ENCODE measurements around the gene APRT.

APRT gene

DNA sequence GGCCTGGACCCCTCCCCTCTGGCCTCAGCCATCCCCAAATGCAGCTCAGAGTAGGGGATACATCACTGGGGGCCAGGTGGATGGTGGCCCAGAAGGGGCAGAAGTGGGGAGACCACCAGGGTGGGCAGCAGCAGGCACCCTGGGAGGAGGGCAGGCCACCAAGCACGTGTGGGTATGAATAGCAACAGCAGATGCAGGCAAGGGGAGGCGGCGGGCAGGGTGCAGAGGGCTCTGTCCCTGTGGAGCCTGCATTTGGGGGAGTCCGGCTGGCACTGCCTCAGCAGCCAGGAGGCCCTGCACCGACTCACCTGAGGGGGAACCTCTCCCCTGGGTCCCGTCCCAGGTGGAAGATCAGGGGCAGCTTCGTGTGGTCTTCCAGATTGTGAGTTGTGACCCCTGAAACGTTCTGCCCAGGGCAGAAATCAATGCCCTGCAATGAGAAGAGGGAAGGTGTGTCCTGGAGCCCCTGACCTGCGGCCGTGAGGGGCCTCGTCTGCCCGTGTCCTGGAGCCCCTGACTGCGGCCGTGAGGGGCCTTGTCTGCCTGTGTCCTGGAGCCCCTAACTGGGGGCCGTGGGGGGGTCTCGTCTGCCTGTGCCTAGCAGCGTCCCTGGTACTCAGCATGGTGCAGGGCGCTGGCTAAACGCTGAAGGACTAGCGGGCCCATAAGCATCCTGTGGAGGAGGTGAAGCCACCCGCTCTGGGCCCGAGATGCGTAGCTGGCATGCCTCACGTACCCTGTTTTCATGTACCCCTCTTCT lies 10.7 kb upstream of the APRT start:
- DNase-seq (ENCODE audit: low read depth) = no peak

DNA sequence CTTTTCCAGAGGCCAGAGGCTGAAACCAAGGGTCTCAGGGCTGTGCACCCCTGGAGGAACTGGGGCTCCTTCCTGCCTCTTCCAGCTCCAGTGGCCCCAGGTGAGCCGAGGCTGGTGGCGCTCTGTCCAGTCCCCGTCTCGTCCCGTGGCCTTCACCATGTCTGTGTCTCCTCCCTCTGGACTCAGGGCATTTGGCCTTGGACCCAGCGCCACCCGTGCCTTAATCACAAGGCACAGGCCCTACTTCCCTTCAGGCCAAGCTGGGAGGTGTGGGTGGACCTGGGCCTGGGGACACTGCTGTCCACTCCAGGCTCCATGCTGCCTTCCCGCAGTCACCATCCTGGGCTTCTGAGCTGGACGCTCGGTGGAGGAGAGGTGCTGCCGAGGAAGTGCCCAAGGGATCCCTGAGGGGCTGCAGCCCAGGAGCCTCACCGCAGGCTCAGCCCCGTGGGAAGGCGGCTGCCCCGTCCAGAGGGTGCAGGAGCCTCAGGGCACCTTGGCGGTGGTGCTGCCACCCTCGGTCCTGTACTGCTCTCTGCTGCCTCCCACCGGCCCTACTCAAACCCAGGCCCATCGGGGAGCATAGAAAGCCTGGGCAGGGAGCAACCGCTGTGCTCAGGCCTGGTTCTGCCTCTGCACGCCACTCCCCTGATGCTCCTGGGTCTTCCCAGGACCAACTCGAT lies 9.6 kb upstream of the APRT start:
- DNase-seq (ENCODE audit: low read depth) = no peak

DNA sequence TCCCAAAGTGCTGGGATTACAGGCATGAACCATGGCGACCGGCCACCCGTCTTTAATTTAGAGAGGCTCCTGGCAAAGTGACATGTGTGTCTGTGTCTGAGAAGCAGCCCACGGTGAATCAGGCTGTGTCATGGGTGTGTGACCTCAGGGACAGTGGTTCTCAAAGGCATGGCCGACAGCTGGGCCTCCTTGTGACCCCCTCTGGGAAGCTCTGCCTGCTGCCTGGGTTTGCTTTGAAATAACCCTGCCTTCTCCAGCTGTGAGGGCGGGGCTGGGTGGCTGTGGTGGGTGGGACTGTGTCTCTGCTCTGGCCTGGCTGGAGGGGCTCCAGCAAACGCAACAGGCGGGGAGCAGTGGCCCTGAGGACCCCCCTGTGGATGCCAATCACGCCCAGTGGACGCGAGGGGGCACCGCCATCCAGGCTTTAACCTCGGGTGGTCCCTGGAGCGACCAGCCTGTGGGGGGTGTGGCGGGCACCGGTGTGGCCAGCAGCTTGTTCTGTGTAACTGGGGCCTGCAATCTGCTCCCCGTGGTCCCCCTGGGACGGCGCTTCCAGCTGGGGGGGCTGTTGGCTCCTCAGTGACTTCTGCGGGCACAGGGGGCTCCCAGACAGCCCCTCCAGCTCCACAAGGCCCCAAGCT lies 8.8 kb upstream of the APRT start:
- no peak for DNase-seq (ENCODE audit: low read depth)

DNA sequence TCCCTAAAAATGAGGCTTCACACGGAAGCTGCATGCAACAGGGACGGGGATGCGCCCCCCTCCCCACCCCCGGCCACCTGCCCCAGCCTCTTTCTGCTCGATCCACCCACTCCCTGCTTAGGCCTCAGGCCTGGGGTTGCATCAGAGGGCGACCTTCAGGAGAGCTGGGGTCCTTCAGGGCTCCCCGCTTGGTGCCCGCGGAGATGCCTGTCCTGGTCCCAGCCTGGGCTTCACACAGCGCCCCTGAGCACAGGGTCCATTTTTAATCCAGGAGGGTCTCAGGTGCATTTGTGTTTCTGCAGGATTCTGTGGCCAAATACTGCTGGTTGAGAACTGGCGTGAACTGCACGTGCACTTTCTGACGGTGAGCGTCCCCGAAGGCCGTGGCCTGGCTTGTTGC lies 7.4 kb upstream of the APRT start:
- DNase-seq (ENCODE audit: low read depth) = no peak

DNA sequence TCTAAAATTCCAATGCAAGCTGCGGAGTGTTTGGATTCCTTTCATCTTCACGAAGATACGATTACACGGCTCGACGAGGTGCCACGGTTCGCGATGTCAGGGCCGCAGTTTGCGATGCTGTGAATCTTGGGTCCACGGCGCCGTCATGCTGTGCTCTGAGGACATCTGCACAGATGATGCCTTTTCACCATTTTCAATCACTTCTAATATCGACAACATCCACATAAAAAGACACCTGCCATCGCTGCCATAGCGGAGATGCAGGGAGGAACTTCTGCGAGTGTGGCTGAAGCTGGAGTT lies 6.8 kb upstream of the APRT start:
- no peak for DNase-seq (ENCODE audit: low read depth)

DNA sequence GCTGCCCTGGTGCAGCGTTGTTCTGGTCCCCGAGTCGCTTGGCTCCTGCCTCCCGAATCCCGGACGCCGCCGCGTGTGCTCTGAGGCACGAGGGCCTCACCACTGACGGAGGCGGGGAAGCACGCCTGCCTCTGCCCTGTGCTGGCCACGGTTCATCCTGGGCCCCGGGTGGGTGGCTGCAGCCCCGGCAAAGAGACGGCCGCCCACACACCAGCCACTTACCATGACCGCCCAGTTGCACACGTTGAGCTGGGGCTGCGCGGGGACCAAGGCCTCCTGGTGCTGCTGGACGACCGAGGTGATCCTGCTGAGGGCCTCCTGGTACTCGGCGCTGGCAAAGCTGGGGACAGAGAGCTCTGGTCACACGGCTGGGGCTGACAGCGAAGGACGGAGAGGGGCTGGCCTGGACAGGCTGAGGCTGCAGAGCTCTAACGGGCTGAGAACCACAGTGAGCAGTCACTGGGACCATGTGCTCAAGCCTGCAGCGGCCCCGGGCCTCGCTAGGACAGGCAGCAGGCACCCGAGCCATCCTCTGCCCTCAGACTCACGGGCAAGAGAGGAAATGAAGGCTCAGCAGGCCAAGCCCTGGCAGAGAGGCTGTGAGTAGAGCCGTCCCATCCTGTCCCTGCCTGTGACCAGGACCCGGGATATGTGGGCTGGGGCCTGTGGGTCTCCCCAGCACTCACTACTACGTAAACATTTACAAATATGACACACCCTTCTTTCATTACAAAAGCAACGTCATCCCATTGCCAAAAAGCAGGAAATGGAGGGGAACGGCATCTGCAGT lies 6.3 kb upstream of the APRT start:
- DNase-seq (ENCODE audit: low read depth) = peak; percentile 34

DNA sequence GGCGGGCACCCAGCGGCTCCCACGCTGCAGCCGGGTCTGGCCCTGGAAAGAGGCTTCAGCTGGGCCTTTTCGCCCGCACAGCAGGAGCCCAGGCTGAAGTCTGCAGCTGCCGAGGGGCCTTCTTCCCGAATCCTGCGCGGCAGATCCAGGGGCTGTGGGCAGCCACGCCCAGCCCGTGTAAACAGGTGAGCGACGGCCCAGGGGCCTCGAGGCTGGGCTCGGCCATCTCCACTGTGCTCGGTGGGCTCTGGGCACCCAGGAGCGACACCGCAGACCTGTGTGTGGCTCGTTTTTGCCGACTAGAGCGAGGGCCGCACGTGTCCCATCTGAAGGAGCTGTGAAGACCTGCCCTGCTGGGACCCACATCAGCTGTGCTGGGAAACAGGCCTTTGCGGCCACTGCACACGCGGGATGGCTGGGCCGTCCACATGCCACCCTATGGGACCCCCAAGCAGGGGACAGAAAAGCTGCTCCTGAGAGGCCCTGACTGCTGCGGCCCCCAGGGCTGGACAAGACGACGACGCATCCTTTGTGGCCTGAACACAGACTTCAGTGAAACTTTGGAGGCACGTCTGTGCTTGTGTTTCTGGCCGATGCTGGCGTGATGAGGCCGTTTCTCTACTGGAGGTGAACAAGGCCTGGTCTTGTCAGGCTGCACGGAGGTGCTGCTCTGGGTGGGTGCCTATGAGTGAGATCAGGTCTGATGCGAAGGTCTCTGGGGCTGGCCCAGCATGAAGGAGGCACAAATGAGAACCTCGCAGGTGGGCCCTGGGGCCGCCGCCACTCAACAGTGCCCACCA lies 5.2 kb upstream of the APRT start:
- no peak for DNase-seq (ENCODE audit: low read depth)

DNA sequence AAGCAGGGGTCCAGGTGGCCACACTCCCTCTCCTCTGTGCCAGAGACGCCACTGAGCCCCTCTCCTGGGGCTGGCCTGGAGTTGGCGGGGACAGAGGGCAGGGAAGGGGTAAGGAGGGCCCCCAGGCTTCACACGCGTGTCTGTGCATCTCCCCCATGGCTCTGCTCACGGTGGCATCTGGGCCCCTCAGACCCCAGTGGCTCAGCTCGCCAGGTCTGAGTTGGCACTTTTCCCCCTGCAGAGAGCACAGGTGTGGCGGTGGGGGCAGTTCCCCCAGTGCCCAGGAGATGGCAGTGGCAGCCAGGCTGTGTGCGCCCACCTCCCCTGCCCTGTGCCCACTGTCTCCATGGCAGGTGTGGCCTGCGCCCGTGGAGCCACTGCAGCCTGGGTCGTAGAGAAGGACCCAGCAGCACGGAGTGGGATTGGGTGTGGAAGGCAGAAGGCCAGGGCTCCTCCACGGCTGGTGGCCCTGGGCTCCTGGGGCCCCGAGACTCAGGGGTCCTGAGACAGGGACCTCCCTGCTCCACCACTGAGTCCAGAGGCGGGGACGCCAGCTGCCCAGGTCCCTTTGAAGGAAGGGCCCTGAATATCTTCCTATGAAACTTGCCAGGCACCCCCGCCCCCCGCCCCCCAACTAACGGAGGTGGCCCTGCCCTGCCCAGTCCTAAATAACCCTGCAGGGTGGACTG lies 4.3 kb upstream of the APRT start:
- no peak for DNase-seq (ENCODE audit: low read depth)

DNA sequence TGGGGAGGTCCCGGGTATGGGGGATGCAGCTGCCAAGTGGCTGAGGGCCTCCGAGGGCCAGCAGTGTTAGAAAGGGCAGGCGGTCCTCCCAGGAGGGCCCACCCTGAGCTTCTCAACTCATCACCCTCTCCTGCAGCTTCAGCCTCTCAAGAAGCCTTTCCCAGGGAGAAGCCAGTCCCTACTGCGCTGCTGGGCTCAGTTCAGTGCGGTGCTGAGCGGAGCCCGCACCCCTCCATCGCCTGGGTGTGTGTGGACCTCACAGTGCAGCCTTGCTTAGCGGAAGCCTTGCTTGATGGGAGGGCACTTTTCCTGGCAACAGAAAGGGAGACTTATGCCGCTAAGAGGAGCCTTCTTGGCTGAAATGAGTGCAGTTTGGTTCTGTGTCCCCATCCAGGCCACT lies 3.5 kb upstream of the APRT start:
- DNase-seq (ENCODE audit: low read depth) = no peak

DNA sequence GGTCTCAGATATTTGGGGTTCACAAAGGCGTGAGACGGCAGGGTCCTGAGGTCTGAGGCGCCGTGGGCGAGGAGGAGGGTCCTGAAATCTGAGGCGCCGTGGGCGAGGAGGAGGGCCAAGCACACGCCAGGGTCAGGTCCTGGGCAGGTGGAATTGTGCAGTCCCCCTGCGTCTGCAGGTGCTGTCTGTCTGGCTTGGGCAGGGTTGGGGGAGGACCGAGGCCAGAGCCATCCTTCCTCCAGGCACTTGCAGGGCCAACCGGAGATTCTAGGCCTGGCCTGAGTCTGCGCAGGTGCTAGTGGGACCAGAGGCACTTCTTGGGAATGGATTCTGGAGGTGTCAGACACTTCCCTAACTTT lies 2.4 kb upstream of the APRT start:
- DNase-seq (ENCODE audit: low read depth) = no peak

DNA sequence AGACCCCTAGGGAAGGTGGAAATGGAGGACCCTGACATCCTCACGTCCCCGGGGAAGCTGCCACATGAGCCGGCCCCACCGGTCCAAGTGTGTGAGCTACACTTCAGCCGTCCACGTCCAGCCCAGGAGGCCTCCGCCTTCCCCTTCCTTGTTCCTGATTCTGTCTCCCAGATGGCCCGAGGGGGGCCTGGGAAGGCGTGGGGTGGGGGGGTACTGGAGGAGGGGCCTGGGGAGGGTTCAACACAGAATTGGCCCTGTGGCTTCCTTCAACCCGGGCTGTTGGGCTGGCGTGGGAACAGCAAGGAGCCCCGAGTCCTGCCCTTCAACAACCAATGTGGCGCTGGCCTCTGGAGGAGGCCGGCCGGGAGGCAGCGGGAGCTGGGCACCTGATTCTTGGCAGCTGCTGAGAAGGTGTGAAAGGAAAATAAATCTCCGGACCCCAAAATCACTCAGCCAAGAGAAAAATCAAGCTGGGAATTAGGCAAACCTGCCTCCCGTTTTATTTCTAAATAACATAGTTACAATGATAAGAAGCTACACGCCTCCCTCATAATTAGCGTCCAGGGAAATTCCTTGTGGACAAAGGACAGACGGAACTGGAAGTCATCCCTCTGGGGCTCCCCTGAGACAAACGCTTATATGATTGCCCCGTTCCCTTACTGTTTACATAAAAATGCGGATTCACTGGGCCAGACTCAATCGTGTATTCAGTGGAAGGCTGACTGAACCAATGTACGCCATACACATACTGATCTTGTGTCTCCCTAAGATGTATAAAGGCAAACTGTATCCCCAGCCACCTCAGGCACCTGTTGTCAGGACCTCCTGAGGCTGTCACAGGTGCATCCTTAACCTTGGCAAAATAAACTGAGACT lies 1.8 kb upstream of the APRT start:
- no peak for DNase-seq (ENCODE audit: low read depth)

DNA sequence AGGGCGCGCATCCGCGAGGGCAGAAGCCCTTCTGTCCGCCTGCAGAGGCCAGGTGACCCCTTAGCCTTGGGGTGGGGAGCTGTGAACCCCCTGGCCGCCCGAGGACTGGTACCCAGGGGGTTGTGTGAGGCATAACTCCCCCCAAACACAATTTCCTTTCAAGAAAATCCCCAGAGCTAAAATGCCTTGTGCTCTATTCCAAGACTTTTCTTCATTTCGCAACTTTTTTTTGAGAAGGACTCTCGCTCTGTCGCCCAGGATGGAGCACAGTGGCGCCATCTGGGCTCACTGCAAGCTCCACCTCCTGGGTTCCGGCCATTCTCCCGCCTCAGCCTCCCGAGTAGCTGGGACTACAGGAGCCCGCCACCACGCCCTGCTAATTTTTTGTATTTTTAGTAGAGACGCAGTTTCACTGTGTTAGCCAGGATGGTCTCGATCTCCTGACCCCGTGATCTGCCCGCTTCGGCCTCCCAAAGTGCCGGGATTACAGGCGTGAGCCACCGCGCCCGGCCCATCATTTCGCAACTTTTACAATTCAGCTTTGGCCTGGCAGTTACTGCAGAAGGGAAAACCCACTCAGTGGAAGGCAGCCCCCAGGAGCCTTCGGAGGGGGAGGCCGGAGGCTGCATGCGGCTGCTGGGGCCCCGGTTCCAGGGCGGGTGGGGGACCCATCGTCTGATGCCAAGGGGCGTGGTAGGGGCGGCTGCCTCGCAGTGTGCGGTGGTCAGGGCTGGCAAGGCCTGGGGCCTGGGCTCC lies 963 bp upstream of the APRT start:
- DNase-seq (ENCODE audit: low read depth) = peak; percentile 35

DNA sequence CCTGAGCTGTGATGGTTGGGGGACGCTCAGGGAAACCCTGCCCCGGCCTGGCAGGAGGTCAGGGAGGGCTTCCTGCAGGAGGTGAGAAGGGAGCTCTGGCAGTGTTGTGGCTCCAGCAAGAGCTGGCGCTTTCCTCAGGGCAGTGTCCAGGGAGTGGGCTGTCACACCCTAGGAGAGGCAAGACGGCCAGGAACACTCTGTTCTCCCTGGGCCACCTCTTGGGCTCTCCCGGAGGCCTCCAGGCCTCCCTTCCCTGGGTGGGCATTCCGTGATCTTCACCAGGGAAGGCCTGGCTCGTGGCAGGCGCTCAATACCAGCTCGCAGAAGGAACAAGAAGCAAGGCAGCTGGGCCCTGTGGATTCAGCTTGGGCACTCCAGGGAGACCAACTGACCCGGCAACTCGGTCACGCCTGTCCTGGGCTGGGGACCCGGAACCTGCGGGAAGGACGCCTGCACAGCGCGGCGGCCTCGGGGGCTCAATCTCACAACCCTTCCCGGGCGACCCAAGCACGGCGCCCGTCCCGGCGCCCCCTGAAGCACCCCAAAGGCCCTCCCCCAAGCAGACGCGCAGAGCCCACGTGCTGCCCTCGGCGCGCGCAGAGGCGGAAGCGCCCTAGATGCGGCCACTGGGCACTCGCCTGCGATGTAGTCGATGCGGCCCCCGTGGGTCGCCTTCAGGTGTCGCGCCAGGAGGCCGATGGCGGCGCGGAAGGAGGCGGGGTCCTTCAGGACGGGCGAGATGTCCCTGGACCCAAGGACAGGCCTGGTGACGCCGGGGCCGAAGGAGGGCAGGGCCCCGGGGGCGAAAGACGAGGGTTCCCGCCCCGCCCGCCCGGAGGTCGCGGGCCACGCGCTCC lies 588 bp downstream of the APRT start:
- DNase-seq (ENCODE audit: low read depth) = peak; percentile 80

DNA sequence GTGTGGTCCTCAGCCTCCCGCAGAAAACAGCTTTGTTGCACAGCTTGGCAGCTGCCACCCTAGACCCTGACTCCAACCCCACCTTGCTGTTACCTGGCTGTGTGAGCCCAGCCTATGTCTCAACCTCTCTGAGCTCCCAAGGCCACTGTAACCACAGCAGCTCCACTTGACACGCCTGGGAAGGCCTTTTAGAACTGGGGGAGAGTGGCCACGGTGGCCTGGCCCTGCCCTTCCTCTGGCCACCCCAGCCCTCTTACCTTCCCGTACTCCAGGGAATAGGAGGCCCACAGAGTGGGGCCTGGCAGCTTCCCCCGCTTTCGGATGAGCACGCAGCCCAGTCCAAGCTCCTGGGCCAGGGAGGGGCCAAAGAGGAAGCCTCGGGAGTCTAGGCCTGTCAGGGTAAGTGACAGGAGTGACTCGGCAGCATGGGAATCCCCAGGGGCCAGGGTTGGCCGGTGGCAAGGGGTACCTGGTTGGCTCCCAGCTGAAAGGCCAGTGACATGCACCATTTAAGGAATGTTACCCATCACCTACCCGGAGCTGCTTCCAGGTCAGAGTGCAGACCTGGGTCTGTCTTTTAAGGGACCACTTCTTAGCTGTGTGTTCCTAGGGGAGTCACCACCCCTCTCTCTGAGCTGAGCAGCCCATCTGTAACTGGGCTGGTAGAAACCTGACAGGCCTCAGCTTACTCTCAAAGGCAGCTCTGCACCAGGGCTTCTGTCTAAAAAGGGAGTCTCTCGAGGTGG lies 1.4 kb downstream of the APRT start:
- DNase-seq (ENCODE audit: low read depth) = no peak

DNA sequence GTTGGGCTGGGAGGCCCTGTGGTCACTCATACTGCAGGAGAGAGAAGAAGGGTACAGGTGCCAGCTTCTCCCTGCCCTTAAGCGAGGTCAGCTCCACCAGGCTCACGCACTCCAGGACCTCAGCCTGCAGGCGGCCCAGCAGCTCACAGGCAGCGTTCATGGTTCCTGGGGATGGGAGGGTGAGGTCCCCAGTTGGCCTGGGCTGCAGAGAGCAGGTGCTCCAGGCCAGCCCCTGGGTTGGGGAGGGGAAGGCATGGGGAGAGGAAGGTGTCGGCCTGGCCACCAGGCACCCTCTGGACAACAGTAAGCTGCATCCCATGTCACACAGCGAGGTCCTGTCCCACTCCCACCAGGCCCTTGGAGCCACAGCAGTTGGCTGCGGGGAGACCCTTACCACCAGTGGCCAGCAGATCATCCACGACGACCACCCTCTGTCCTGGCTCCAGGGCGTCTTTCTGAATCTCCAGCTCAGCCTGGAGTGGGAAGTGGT lies 2.0 kb downstream of the APRT start:
- DNase-seq (ENCODE audit: low read depth) = no peak

DNA sequence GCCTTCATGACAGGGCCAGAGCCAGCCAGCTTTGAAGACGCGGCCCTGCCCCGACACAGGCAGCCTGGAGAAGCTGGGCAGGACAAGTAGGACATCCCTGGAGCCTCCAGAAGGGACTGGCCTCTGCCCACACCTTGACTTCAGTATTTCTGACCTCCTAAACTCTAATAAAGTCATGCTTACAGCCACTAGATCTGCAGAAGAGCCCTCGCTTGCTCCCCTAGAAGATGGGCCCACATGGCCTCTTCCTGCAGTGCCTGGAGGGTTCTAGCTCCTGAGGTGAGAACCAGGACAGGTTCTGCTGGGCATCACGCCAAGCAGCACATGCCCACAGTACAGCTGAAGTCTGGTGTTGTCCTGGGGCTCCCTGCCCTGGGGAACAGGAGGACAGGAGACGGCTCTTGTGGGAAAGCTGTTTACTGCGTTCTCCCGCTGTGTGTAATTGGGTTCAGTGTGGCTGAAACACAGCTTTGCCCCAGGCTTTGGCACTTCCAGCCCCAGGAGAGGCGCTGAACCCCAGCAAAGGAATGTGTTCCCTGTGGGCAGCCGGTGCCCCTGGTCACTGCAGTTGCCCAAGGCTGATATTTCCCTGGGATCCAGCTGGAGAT lies 2.6 kb downstream of the APRT start:
- DNase-seq (ENCODE audit: low read depth) = no peak
